ENCODE results near the gene SLC25A26. TPM values are rescaled to one million over a fixed set of nuclear protein-coding genes. Genes with fewer than 3 reads are reported as not detected.

Gene SLC25A26
- total RNA-seq, 6 experiments from 2014 or later = 12.8 to 16.3 (median 13.6) TPM

- no peaks in the 10 kb centered on the region; the same call in 1 of the 2 replicates for H3K27me3 Mint-ChIP-seq (ENCODE audit: insufficient read depth)
- no peak for TF ChIP-seq CTCF (IDR thresholded peaks at IDR 0.05)
- peaks cover 51% of the 10 kb centered on the region for H3K4me1 Mint-ChIP-seq (ENCODE audit: low read depth)
- H3K9me3 Mint-ChIP-seq = no peaks in the 10 kb centered on the region
- DNase-seq = no peak
- peak overlapping the region; percentile 77 for H3K27ac Mint-ChIP-seq
- H3K4me3 Mint-ChIP-seq = peak overlapping the region; percentile 68; the same call in 1 of the 2 replicates
- H3K36me3 Mint-ChIP-seq (ENCODE audit: low read depth) = no peaks in the 10 kb centered on the region
Measured at GRCh38 chr3:66427951-66428474, 207.2 kb downstream of the SLC25A26 start.

Other genes starting within 250 kb of the SLC25A26 start
- 10 to 100 TPM; 21.1 to 30.5 (median 22.4) TPM for gene MAGI1, start 182.1 kb upstream of the SLC25A26 start, total RNA-seq (2021; fragmentation: NEBNext Ultra II Directional; extraction: Animal tissue kit (Norgen Biotek cat#: 25700))